GM13976 (cell line): ENCODE data around the gene SECISBP2L.
"Not testable (repeated sequence)": the region's sequence is repeated elsewhere in the genome, so short reads cannot be mapped to it uniquely, and the experiment has no call there.

ENCODE experiments used
- DNase-seq: peaks from one replicate; pipeline ENCODE4 v3.0.0; 2012; ENCODE audit warnings: low spot score
- in situ Hi-C: fragments of 300-500 bp; cut with MboI; formaldehyde crosslinking; loops from one replicate; pipeline ENCODE4 v1.12.0; 2022; ENCODE audit warnings: low sequenced_read_pairs, mixed read lengths, inconsistent platforms; ENCODE audit not compliant: unreplicated experiment
- TF ChIP-seq, protein P1 (sequence below): IDR thresholded peaks from 2 replicates; pipeline ENCODE4 v1.5.1; 2012; ENCODE audit warnings: borderline replicate concordance, mild to moderate bottlenecking; ENCODE audit not compliant: insufficient read depth; ENCODE audit errors: extremely low read depth, missing control alignments, control extremely low read depth

SECISBP2L gene

DNA sequence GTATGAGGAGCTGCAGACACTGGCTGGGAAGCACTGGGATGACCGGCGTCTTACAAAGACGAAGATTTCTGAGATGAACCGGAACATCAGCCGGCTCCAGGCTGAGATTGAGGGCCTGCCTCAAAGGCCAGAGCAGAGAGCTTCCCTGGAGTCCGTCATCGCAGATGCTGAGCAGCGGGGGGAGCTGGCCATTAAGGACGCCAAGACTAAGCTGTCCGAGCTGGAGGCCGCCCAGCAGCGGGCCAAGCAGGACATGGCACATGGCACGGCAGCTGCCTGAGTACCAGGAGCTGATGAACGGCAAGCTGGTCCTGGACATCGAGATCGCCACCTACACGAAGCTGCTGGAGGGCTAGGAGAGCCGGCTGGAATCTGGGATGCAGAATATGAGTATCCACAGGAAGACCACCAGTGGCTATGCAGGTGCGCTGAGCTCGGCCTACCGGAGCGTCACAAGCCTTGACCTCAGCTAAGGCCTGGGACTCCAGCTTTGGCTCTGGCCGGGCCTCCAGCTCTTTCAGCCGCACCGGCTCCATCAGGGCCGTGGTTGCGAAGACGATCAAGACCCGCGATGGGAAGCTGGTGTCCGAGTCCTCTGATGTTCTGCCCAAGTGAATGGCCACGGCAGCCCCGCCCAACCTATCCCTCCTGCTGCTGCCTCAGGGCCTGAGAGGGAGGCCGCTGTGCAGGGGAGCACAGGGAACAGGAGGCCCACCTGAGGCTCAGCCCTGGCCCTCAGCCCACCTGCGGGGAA lies 73.3 kb downstream of the SECISBP2L start:
- no peak for DNase-seq
- in situ Hi-C loops = loop anchor here (25.0 kb wide), 1 partner anchor 611 kb away; no protein-coding TSS in a partner anchor
- TF ChIP-seq, protein P1, sequence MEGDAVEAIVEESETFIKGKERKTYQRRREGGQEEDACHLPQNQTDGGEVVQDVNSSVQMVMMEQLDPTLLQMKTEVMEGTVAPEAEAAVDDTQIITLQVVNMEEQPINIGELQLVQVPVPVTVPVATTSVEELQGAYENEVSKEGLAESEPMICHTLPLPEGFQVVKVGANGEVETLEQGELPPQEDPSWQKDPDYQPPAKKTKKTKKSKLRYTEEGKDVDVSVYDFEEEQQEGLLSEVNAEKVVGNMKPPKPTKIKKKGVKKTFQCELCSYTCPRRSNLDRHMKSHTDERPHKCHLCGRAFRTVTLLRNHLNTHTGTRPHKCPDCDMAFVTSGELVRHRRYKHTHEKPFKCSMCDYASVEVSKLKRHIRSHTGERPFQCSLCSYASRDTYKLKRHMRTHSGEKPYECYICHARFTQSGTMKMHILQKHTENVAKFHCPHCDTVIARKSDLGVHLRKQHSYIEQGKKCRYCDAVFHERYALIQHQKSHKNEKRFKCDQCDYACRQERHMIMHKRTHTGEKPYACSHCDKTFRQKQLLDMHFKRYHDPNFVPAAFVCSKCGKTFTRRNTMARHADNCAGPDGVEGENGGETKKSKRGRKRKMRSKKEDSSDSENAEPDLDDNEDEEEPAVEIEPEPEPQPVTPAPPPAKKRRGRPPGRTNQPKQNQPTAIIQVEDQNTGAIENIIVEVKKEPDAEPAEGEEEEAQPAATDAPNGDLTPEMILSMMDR = no peak

DNA sequence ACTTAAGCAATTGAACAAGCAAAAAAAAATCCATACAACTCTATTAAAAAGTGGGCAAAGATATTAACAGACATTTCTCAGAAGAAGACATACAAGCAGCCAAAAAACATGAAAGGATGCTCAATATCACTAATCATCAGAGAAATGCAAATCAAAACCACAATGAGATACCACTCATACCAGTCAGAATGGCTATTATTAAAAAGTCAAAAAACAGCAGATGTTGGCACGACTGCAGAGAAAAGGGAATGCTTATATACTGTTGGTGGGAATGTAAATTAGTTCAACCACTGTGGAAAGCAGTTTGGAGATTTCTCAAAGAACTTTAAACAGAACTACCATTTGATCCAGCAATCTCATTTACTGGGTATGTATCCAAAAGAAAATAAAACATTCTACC lies 75.3 kb downstream of the SECISBP2L start:
- not testable (repeated sequence) for DNase-seq
- in situ Hi-C loops = loop anchor here (25.0 kb wide), 1 partner anchor 609 kb away; no protein-coding TSS in a partner anchor

DNA sequence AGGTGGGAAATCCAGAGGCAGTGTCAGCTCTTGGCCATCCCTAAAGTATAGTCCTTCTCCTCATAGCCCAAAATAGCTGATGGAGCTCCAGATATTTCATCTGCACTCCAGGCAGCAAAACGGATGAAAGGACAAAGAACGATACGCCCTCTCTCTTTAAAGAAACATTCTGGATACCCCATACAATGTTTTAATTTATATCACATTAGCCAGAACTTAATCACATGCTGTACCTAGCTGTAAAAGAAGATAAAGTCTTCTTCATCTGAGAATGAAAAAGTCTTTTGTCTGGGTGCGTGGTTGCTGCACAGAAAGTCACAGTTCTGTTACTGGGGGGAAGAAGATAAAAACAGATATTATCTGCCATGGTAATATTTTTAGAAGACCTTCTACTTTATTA lies 78.2 kb downstream of the SECISBP2L start:
- DNase-seq = no peak
- TF ChIP-seq, protein P1 = no peak
- in situ Hi-C loops = loop anchor here (25.0 kb wide), 1 partner anchor 606 kb away; no protein-coding TSS in a partner anchor

DNA sequence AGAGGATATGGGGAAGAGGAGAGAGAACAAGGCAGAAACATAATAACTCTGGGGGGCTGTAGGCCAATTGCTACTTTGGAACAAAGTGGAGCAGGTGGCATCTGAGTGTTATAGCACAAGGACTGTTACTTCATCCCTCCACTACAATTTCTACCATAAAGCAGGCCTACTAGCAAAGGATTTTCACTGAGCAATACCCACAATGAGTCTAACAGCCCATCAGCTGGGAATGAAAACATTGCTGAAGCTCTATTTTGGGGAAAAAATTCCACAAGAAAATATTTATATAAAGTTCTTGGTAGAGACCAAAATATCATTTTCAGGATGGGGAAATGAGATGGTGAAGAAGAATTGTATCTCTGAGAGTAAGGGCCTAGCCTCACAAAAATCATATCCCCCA lies 78.9 kb downstream of the SECISBP2L start:
- no peak for DNase-seq
- in situ Hi-C loops = loop anchor here (25.0 kb wide), 1 partner anchor 605 kb away; no protein-coding TSS in a partner anchor
- TF ChIP-seq, protein P1 = no peak

DNA sequence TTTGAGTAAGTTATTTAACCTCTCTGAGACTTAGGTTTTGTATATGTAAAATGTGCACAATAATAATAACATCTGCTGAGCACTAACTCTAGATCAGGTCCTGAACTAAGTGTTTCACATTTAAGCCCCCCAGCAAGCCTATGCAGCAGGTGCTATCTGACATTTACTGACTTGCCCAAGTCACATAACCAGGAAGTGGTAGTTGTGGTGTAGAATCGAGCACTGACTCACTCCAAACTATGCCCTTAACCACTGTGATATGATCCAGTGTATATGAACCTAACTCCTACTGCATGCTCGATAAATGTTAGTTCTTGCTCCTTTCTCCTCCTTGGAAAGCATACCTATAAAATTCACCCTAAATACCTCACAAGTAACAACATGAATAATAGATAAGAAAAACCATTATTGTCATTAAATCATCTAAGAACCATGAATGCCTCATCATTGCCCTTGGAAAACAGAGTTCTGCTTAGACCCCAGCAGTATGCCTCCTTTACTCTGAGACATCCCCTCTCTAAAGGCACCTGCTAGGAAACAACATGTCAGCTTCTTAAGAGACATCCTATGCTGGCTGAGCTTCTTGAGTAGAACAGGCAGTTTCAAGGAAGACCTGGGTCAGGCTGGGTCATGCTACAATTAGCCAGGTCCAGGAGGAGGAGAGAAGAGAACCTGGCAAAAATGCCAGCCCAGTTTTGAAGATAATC lies 79.5 kb downstream of the SECISBP2L start:
- in situ Hi-C loops = loop anchor here (25.0 kb wide), 1 partner anchor 604 kb away; no protein-coding TSS in a partner anchor
- TF ChIP-seq, protein P1 = no peak
- DNase-seq = peak; percentile 38

DNA sequence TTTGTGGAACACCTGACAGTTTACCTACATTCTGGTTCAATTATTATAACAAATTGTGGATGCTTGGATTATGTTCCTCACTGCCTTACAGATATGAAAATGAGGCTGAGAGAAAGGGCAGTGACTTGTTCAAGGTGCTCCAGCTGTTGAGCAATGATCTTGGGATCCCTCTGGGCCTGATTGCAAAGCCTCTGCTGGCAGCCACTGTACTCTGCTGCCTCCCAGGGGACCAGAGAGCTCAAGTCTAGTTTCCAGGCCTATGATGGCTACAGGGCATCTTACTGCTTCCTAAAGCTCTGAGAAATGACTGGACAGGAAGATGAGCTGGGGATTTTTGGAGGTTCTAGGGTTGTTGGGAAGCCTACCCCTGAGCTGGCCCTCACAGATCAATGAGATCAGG lies 80.3 kb downstream of the SECISBP2L start:
- DNase-seq = peak; percentile 49
- TF ChIP-seq, protein P1 = peak; percentile 39
- in situ Hi-C loops = loop anchor here (25.0 kb wide), 1 partner anchor 604 kb away; no protein-coding TSS in a partner anchor

DNA sequence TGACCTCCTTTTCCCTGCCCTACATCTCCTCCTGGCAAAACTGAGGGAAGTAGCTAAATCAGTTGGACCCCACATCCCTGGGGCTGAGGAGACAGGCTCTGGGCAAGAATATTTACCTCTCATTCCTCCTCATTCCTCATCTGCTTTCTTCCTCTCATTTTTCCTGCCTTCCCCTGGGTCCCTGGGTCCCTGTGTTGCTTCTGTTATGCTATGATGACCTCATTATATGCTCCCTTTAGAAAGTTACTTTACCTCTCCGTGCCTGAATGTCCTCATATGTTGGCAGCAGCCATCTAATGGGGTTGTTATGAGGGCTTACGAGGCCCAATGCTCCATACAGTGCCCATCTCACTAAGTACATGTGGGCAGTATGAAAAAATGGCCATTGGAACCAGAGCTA lies 81.3 kb downstream of the SECISBP2L start:
- no peak for DNase-seq
- in situ Hi-C loops = loop anchor here (25.0 kb wide), 1 partner anchor 603 kb away; no protein-coding TSS in a partner anchor
- TF ChIP-seq, protein P1 = no peak
